Skeletal muscle satellite cell (primary cell): ENCODE measurements around the gene TMEM132D.

Source experiments
- H3K27me3 ChIP-seq: 2 replicates; pipeline ENCODE4 v1.7.0; 2013; ENCODE audit warnings: low read length; ENCODE audit not compliant: control insufficient read depth, insufficient read depth
- H3K36me3 ChIP-seq: 2 replicates; pipeline ENCODE4 v1.7.0; 2013; ENCODE audit warnings: mild to moderate bottlenecking, control low read depth, low read length; ENCODE audit not compliant: insufficient read depth
- H3K4me1 ChIP-seq: 2 replicates; pipeline ENCODE4 v1.7.0; 2013; ENCODE audit warnings: low read length; ENCODE audit not compliant: control insufficient read depth, insufficient read depth
- H3K4me2 ChIP-seq: 2 replicates; pipeline ENCODE4 v1.7.0; 2013; ENCODE audit warnings: mild to moderate bottlenecking, low read length
- H3K4me3 ChIP-seq: 2 replicates; pipeline ENCODE4 v1.7.0; 2013; ENCODE audit warnings: low read length
- H3K9ac ChIP-seq: 2 replicates; pipeline ENCODE4 v1.7.0; 2013; ENCODE audit warnings: mild to moderate bottlenecking, low read depth, low read length, moderate library complexity
- H3K9me3 ChIP-seq: replicated peaks from 2 replicates; pipeline ENCODE4 v1.7.0; 2013; ENCODE audit warnings: mild to moderate bottlenecking, control low read depth, low read length

The TMEM132D gene

DNA sequence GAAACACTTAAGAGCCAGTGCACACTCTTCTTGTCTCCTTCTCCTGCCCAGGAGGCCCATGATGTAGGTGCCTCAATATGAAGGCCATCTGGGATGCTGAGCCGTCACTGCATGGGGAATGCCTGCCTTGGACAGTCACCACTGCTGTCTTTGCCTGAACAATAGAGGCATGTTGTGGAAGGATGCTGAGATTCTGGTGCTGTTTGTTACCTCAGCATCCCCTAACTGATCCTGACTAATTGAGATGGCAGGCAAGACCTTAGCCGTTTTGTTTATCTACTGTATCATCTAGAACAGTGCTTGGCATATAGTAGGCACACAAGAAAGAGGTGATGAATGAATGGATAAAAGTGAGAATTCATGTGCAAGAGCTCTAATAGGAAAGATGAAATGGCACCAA lies 797.1 kb downstream of the TMEM132D start:
- no peak overlapping the region for H3K4me3 ChIP-seq
- peaks cover 11% of the 10 kb centered on the region for H3K9me3 ChIP-seq
- no peaks in the 10 kb centered on the region for H3K4me1 ChIP-seq
- H3K36me3 ChIP-seq, result no peaks in the 10 kb centered on the region
- H3K4me2 ChIP-seq, result no peak overlapping the region
- no peaks in the 10 kb centered on the region for H3K27me3 ChIP-seq
- H3K9ac ChIP-seq, result no peak overlapping the region

DNA sequence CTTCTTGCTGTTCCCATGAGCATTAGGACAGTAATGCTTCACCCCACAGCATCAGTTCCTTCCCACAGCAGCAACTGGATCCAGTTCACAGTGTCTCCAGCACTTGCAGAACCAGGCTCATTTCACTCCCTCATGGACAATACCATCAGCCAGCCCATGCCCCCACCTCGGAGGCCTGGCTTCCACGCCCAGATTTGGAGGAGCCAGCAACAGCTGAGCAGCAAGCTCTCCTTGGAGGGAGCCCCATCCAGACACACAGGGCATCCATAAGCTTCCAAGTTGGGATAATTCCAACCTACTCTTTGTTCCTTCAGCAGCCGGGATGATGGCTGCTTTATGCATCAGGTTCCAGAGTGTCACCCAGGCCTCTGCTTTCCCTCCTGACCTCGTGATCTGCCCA lies 800.6 kb downstream of the TMEM132D start:
- H3K9ac ChIP-seq, result no peak overlapping the region
- H3K4me1 ChIP-seq, result no peaks in the 10 kb centered on the region
- no peaks in the 10 kb centered on the region for H3K27me3 ChIP-seq
- H3K4me2 ChIP-seq, result no peak overlapping the region
- no peak overlapping the region for H3K4me3 ChIP-seq
- peaks cover 8% of the 10 kb centered on the region for H3K9me3 ChIP-seq
- no peaks in the 10 kb centered on the region for H3K36me3 ChIP-seq

DNA sequence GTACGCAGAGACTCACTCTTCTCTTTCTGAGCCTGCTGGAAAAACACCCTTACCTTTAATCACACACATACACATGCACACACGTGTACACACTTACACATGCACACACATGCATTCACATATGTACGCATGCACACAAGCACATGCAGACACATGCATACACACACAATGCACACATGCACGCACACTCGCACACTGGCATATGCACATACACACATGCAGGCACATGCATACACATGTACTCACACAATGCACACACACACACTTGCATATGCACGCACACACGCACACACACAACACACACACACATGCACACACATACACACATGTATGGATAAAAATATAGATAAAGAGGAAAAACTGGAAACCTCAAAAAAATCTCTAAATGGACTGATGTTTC lies 801.6 kb downstream of the TMEM132D start:
- H3K4me3 ChIP-seq, result no peak overlapping the region
- no peak overlapping the region for H3K9ac ChIP-seq
- no peaks in the 10 kb centered on the region for H3K4me1 ChIP-seq
- no peaks in the 10 kb centered on the region for H3K27me3 ChIP-seq
- no peak overlapping the region for H3K4me2 ChIP-seq
- no peaks in the 10 kb centered on the region for H3K36me3 ChIP-seq
- H3K9me3 ChIP-seq, result peaks cover 8% of the 10 kb centered on the region

DNA sequence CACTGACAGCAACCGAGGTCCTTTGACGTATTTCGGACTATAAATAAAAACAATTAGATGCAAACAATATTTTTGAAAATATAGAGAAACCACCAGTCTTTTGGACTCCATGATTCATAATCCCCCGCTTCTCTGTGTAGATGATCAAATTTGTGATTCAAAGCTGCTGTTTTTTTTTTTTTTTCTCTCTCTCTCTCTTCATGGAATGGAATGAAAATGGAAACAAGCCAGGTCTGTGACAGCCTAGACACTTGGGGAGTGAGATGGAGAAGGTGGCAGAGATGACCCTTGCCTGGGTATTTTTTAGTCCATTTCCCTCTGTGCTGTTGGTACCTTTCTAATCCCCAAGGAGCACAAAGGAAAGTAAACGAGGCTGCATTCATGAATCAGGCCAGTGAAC lies 802.0 kb downstream of the TMEM132D start:
- Histone ChIP-seq H3K27me3 (no peaks in the 10 kb centered on the region), H3K4me1 (no peaks in the 10 kb centered on the region), H3K9ac (no peak overlapping the region), H3K36me3 (no peaks in the 10 kb centered on the region), H3K4me2 (no peak overlapping the region), H3K9me3 (peaks cover 8% of the 10 kb centered on the region), H3K4me3 (no peak overlapping the region)

DNA sequence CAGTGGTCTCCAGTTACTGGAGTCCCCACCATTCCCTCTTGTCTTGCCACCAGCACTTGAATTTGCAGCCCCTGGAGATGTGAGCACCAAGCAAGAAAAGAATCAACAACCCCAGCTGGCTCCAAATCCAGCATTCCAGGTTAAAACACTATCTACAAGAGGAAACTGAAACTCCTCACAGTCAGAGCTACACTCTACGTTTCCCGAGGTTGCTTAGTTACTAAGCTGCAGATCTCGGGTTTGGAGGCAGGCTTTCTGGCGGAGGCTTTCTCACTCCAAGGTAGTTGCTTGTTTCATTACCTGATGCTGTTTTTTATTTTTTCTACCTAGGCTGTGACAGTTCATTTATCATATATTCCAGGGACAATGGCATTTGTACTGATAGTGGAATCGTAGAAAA lies 802.4 kb downstream of the TMEM132D start:
- H3K4me2 ChIP-seq, result no peak overlapping the region
- H3K4me3 ChIP-seq, result no peak overlapping the region
- peaks cover 6% of the 10 kb centered on the region for H3K9me3 ChIP-seq
- H3K27me3 ChIP-seq, result no peaks in the 10 kb centered on the region
- H3K36me3 ChIP-seq, result no peaks in the 10 kb centered on the region
- no peak overlapping the region for H3K9ac ChIP-seq
- H3K4me1 ChIP-seq, result no peaks in the 10 kb centered on the region

DNA sequence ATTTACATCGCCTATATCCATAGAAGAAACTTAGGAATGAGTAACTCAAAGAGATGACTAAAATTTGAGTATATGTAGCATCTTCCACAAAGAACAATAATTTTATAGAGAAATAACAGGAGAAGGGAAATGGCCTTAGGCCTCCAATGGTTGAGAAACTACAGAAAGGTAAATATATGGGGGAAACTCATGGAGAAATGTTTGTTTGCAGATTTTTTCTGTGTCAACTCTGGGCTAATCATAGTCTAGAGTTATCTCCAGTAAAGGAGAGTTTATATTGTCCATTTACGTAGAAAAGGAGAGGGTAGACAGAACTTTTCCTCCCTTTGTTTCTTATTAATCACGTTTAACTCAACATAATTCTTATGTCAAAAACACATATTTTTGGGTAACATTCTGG lies 806.4 kb downstream of the TMEM132D start:
- H3K36me3 ChIP-seq, result no peaks in the 10 kb centered on the region
- no peak overlapping the region for H3K4me3 ChIP-seq
- H3K9ac ChIP-seq, result no peak overlapping the region
- H3K9me3 ChIP-seq, result peaks cover 9% of the 10 kb centered on the region
- H3K27me3 ChIP-seq, result no peaks in the 10 kb centered on the region
- no peaks in the 10 kb centered on the region for H3K4me1 ChIP-seq
- H3K4me2 ChIP-seq, result no peak overlapping the region

DNA sequence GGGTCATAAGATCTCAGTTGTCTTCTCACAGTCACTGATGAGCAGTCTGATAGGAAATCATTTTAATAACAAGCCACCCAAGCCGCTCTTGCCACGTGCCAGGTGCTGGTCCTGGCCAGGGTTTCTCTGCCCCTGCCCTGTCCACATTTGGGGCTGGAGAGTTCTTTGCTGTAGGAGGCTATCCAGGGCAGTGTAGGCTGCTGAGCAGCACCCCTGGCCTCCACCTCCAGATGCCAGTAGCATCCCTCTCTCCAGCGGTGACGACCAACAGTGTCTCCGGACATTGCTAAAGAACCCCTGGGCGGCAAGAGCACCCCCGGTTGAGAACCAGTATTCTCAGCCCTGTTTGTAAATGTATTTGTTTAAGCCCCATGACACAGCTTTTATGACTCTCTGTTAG lies 806.9 kb downstream of the TMEM132D start:
- H3K36me3 ChIP-seq, result no peaks in the 10 kb centered on the region
- no peaks in the 10 kb centered on the region for H3K4me1 ChIP-seq

DNA sequence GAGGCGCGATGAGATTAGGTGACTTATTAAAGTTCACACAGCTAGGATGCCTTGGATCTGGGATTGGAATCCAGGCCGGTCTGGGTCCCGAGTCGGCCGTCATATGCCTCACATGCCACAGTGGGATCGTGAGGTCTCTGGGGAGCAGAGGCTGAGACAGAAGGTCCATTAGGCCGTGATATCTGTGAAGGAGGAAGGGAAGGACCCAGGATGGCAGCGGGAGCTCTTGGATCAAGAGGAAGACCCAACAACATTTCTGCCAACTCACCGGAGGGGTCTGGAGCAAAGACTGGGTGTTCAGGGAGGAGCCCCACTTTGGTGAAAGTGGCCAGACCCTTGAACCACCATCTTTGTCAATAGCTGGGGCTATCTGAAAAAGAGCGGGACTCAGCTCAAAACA lies 807.6 kb downstream of the TMEM132D start:
- H3K4me1 ChIP-seq, result no peaks in the 10 kb centered on the region
- no peaks in the 10 kb centered on the region for H3K27me3 ChIP-seq
- no peak overlapping the region for H3K9ac ChIP-seq
- no peaks in the 10 kb centered on the region for H3K36me3 ChIP-seq
- H3K4me3 ChIP-seq, result no peak overlapping the region
- peaks cover 12% of the 10 kb centered on the region for H3K9me3 ChIP-seq
- H3K4me2 ChIP-seq, result no peak overlapping the region

More for the DNA sequence above, 806.9 kb downstream of the TMEM132D start:
- Histone ChIP-seq H3K9me3 (peaks cover 9% of the 10 kb centered on the region), H3K4me3 (no peak overlapping the region), H3K27me3 (no peaks in the 10 kb centered on the region), H3K9ac (no peak overlapping the region), H3K4me2 (no peak overlapping the region)

DNA sequence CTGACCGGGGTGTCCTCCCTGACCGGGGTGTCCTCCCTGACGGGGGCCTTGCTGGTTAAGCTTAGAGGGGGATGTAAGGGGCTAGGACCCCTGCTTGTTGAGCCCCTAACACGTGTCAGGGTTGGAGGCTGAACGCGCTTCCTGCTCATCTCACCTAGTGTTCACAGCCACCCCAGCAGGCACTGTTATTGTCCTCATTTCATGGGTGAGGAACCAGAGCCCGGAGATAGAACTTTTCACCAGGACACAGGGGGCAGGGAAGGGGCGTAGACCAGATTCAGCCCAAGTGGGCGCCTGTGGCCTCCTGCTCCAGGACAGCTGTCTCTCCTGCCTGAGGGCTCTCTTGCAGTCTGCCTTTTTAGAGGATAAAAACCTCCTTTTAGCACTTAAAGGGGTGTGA lies 814.2 kb downstream of the TMEM132D start:
- Histone ChIP-seq H3K4me3 (no peak overlapping the region), H3K4me2 (no peak overlapping the region), H3K27me3 (no peaks in the 10 kb centered on the region), H3K9me3 (peaks cover 8% of the 10 kb centered on the region), H3K4me1 (no peaks in the 10 kb centered on the region), H3K36me3 (no peaks in the 10 kb centered on the region), H3K9ac (no peak overlapping the region)

DNA sequence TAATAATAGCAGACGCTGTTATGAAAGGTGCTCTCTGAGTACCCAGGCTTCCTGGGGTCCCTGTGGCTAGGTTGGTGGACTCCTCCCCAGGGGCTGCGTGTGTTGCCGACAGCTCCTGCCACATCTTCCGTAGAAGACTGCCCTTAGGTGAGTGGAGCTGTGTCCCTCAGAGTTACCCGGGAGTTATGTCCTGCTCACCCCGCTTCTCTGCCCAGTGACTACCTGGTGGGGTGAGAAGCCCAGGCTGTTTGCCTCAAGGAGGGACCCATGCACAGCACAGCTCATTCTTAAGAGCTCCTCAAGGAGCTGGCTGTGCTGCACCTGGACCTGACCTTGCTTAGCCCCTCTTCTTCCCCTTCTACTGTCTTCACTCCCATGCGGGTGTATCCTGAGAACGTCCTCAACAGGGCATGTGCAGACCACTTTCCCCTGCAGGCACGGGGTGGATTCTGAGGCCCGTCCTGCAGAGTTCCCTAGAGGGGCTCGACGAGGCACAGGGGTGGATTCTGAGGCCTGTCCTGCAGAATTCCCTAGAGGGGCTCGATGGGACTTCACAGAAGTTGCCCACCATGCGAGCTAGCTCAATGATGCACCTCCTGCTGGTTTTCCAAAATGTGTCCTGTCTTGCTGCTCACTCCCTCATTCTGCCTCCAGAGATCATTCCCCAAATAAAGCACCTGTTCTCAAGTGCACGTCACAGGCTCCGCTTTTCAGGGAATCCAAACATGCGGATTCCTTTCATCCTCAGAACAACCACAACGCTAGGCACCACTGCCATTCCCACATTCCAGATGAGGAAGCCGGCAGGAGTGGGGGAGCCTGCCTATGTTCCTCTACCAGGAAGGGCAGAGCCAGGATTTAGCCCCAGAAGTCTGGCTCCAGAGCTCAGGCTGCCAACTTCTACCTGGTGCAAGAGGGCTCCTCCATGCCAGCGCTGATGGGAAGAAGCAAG lies 818.7 kb downstream of the TMEM132D start:
- no peak overlapping the region for H3K9ac ChIP-seq
- no peaks in the 10 kb centered on the region for H3K4me1 ChIP-seq
- H3K36me3 ChIP-seq, result no peaks in the 10 kb centered on the region
- no peak overlapping the region for H3K4me2 ChIP-seq
- no peaks in the 10 kb centered on the region for H3K27me3 ChIP-seq
- H3K4me3 ChIP-seq, result no peak overlapping the region
- H3K9me3 ChIP-seq, result peaks cover 3% of the 10 kb centered on the region

DNA sequence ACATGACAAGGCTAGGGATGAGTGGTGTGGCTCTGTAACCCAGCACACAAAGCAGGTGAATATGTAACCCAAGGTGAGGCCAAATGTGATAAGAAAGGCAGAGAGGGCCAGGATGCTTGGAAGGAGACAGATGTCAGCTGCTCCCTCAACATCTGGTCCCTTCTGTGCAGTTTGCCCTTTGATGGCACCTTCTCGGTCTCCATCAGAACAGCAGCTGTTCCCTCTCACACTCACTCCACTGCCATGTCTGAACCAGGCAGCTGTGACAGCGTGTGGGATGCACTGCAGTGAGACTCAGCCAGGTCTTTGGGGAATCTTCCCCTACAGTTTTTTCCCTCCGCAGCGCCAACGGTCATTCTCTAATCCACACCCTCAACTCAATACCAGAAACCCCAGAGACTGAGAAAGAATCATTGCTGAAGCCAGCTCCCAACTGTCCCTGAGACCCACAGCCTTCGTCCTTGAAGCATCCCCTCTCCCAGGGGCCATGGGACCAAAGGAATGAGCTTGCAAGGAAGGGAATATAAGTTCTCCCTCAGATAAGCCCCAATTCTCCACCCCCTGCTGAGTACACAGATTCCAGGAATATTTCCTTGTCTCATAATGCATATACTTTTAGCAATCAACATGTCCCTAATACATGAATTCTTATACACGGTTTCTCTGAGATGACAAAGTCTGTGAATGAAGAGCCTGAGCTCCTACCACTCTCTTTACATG lies 820.5 kb downstream of the TMEM132D start:
- Histone ChIP-seq H3K4me2 (no peak overlapping the region), H3K36me3 (no peaks in the 10 kb centered on the region), H3K4me1 (no peaks in the 10 kb centered on the region), H3K9me3 (peaks cover 3% of the 10 kb centered on the region), H3K4me3 (no peak overlapping the region), H3K27me3 (no peaks in the 10 kb centered on the region), H3K9ac (no peak overlapping the region)
